Stimulated activated CD4-positive, alpha-beta T cell treated with anti-CD3 and anti-CD28 coated beads, TNF-alpha, amount 100 ng/mL, for 24 hours (primary cell): ENCODE data around the gene RAB5IF.
"Not testable (repeated sequence)": the region's sequence is repeated elsewhere in the genome, so short reads cannot be mapped to it uniquely, and the experiment has no call there.

Experiments used
- DNase-seq, 3 experiments: peaks; one replicate each; pipeline ENCODE4 v3.0.0-alpha.2; 2020; ENCODE audit warnings: low read depth in 3 of 3

Gene RAB5IF, protein sequence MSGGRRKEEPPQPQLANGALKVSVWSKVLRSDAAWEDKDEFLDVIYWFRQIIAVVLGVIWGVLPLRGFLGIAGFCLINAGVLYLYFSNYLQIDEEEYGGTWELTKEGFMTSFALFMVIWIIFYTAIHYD

GRCh38 chr20:36605399-36606157, at the start of gene RAB5IF:
Gene RAB5IF, plus strand, starts transcription at chr20:36605779. Its CDS starts 173 bp downstream, at chr20:36605952.
- peak; percentile 99 for DNase-seq

- DNase-seq = no peak
Measured at GRCh38 chr20:36562724-36563123, 42.9 kb upstream of the RAB5IF start.

DNA sequence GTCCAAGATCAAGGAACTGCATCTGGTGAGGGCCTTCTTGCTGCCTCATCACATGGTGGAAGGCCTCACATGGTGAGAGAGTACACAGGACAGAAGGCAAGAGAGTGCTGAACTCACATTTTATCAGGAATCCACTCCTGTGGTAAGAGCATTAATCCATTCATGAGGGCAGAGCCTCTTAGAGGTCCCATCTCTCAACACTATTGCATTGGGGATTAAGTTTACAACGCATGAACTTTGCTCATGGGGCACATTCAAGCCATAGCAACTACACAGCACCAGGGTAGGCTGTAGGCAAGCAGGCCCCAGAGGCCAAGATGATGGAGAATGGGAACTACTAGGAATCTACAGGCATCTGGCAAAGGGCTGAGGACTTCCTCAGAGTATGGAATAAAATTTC, 42.2 kb upstream of the RAB5IF start:
- DNase-seq = no peak

DNA sequence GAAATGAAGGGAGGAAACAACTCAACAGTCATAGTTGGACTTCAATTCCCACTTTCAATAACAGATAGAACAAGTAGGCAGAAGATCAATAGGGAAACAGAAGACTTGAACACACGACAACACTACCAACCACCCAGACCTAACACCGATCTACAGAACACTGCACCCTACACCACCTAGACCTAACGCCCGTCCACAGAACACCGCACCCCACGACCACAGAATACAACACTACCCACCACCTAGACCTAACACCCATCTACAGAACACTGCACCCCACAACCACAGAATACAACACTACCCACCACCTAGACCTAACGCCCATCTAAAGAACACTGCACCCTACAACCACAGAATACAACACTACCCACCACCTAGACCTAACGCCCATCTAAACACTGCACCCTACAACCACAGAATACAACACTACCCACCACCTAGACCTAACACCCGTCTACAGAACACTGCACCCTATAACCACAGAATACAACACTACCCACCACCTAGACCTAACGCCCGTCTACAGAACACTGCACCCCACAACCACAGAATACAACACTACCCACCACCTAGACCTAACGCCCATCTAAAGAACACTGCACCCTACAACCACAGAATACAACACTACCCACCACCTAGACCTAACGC, 41.4 kb upstream of the RAB5IF start:
- DNase-seq = not testable (repeated sequence)

GRCh38 chr20:36564726-36565121, 40.9 kb upstream of the RAB5IF start:
- not testable (repeated sequence) for DNase-seq

- DNase-seq = no peak
Measured at GRCh38 chr20:36565520-36565919, 40.1 kb upstream of the RAB5IF start.

GRCh38 chr20:36569847-36570429, 35.6 kb upstream of the RAB5IF start:
- no peak for DNase-seq

DNA sequence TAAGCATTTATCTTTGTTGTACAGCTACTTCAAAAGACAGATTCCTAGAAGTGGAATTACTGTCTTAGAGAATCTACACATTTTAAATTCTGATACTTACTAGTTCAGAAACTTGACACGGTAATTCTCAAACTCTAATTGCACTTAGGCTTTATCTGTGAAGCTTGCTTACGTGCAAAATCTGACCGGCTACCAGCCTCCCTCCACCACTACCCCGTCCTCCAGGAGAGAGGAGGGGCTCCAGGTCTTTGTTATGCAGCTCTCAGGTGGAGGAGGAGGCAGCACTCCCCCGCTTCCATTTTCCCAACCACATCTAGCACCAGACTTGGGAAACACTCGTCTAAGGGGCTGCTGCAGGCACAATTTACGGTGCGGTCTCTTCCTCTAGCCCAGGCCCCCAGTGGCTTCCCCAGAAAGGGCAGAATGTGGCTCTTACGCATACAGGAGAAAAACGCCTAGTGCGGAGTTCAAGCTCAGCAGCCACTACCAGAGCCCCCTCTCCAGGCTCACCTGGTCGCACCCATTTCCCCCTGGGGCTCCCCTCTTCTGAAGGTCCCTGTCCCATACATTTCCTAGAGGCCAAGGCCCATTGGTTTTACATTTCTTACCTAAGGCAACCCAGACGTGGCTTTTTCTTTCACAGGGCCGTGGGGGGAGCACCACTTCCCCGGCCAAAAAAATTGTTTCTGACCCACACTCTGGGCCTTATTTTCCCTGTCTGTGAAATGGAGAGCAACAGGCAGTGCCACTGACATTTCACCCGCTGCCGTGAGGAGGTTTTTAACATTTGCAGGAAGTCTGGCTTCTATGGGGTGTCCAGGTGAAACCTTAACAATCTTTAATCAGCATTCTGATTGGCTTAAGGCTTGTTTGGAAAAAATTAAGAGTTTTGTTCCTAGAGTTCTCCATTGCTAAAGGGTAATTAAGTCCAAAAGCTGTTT, 33.7 kb upstream of the RAB5IF start:
- DNase-seq = no peak

DNA sequence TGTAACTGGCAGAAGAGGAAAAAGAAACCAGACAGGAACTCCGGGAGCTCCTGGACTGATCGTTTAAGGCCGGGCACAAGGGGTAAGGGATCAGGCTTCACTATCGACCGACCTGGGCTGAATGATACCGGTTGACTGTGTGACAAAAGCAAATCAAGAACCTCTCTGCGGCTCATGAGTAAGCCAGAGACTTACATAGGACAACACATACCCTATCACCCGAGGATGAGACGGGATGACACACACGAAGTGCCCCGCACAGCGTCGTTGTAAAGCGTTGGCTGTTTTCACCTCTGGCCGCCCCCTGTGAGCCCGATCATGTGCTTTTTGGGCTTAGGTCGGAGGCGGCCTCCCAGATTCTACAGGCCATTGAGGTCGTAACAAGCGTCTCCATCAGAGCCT, 32.9 kb upstream of the RAB5IF start:
- peak; percentile 46 to 63 (median 52) for DNase-seq

DNA sequence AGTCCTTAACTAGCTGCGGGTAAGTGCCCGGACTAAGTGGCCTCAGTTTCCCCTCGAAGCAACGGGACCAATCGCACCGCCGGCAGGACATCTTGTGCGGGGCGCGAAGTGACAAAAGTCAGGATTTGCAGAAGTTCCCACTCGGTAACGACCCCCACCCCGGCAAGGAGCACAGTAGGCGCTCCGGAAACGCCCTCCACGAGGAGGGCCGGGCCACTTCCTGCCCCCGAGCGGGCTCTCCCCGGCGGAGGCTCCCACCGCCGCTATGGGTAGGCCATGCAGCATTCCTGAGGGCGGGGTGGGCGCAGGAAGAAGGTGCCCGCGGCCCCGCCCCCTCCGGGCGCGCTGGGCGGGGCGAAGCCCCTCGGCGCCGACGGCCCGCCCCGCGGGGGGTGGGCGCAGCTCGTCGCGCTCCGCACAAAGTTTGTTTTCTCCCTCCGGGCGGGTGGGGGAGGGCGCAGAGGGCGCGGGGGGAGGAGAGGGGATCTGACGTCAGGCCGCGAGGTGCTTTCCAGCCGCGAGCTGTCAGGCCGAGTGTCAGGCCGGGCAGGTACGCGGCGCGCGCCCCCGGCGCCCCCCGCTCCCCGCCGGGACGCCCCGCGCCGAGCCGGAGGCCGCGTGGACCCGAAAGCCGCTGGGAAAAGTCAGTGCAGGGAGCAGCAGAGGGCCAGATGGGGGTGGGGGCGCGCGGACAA, 32.3 kb upstream of the RAB5IF start, which contains the start of gene TGIF2:
Gene TGIF2 (plus strand): TSS at position 495 of the 695 bp plus-strand sequence. CDS start 5,178 bp downstream, outside the sequence.
- DNase-seq = peak; percentile 74 to 86 (median 76)

DNA sequence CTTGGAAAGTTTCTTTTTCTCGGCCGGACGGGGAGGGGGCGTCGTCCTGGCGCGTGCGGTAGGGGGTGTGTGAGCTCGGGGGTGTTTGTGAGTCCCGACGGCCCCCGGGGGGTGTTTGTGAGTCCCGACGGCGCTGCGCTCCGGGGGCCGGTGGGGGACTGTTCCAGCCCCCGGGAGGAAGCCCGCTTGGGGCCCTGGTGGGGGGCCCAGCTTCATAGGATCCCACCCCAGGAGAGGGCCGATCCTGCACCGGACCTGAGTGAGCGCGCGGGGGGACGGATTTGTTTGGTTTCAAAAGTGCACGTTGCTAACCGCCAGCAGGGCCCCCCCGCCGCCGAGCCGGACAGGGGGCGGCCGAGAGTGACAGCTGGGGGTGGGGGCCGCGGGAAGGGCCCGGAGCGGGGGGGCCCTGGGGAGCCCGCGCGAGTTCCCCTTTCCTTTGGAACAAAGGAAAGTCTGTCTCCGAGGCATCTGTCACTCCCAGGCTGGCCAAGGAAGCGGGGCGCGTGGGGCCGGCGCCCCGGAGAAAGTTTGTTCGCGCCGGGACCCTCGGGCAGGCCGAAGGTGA, 31.7 kb upstream of the RAB5IF start:
- DNase-seq = peak in 1 of 3 experiments; percentile 18

DNA sequence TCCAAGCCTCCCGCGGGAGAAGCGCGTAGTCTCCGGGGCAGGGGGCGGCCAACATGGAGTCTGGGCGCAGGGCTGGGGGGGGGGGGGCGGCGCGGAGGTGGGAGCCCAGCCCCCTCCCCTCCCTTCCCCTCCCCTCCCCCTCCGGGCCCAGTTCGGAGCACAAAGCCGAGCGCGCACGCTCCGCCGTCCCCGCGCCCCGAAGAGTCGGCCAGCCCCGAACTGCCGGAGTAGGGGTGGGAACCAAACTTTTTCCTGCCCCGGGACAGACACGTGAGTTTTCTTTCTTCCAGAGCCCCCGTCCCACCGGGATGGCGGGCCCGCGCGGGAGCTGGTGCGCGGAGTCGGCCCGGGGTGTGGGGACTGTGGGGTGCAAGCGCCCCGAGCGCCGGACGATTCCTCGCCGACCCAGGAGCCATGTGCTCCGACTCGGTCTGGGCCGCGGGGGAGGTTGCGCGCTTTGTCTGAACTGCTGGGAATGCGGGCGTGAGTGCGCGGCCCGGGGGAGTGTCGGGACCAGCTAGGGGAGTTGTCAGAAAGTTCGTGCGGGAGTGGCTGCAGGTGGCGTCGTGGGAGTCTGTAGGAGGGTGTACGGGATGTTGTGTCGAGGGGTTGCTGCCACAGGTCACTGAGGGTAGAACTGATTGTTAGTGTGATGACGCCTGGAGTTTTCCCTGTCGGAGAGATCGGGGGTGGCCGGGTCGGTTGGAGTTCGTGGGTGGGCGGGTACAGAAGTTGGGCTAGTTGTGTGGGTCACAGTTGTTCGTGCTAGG, 31.0 kb upstream of the RAB5IF start:
- peak in 2 of 3 experiments; percentile 18 to 59 for DNase-seq

GRCh38 chr20:36576081-36576445, 29.5 kb upstream of the RAB5IF start:
- no peak for DNase-seq

DNA sequence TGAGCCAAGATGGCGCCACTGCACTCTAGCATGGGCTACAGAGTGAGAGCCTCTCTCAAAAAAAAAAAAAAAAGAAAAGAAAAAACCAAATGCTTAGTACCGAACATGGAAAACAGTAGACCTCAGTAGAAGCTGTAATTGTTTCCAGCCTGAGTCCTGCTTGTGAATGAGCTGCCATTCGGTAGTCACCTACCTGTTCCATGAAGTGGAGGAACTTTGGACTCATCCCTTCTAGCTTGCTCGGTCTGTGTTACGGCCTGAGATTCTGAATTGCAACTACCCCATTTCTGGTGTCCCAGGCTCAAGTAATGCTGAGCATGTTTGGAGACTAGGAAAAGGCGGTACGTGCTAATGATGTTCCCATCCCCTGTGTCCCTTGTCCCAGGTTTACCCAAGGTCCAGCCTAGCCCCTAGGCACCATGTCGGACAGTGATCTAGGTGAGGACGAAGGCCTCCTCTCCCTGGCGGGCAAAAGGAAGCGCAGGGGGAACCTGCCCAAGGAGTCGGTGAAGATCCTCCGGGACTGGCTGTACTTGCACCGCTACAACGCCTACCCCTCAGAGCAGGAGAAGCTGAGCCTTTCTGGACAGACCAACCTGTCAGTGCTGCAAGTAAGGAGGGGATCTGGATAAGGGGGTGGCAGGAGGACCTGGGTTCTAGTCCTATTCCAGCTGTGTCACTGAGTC, 27.1 kb upstream of the RAB5IF start:
- DNase-seq = no peak

DNA sequence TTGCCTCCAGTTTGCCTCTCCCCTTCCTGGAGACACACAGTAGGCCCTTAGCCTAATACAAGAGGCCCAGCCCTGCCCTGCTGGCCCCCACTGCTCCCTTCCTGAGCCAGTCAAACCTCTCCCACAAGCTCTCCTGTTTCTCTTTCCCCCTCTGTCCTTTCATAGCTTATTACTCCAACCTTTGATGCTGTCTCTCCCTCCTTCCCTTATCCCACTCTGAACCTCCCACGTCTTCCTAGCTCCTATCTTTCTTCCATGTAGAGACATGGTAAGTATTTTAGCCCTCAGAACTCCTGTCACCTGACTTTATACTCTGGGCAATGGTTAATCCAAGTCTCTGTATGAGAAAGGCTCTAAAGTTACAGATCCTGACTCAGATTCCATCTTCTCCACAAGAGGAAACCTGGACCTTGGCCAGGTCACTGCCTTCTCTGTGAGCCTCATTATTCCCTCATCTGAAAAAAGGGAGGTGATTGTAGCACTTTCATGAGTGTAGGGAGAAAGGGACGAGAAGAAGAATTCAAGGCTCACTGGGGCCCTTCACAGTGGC, 25.5 kb upstream of the RAB5IF start:
- no peak for DNase-seq

- no peak for DNase-seq
Measured at GRCh38 chr20:36582322-36582721, 23.3 kb upstream of the RAB5IF start.

- DNase-seq = no peak
Measured at GRCh38 chr20:36582821-36583220, 22.8 kb upstream of the RAB5IF start.

DNA sequence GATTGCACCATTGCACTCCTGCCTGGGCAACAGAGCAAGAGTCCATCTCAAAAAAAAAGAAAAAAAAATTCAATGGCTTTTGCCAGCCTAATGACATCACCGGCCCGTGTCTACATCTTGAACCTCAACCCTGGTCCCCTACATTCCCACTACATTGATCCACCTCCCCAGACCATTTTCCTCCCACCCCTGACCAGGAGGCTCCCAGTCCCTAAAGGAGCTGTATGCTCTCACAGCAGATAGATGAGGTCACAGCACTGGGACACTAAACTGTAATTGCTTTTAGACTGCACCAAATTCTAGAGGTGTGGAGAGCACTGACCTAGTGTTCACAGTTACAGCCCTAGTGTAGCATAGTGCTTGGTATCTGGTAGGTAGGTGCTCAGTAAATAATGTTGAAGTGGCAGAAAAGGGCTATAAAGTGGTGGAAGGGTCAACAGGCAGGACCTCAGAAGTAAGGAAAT, 21.5 kb upstream of the RAB5IF start:
- no peak for DNase-seq
